ENCODE data around the gene TRPM3. TPM values are rescaled to one million over a fixed set of nuclear protein-coding genes. Genes with fewer than 3 reads are reported as not detected.

The TRPM3 gene
- total and polyA plus RNA-seq, 2 of the 13 experiments (the other 11 are each of a cell fraction or from before 2014, with no cell fraction given), result not detected

DNA sequence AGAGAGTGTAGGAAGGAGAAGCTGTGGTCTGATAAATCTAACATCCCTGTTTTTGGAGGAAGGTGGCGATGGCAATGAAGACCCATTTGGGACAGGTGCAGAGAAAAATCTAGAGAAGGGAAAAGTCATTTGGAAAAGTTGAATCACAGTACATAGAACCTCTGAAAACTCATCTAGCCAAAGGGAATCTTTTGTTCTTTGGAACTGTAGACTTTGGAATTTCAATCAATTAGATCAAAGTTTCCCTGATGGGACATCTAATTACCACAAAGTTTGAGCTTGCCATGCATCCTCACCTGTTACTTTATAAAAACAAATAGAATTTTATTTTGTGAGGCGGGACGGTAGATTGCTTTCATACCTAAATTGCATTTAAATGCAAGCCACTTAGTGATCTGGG, 294.9 kb downstream of the TRPM3 start (continued):
- TF ChIP-seq, protein P1, sequence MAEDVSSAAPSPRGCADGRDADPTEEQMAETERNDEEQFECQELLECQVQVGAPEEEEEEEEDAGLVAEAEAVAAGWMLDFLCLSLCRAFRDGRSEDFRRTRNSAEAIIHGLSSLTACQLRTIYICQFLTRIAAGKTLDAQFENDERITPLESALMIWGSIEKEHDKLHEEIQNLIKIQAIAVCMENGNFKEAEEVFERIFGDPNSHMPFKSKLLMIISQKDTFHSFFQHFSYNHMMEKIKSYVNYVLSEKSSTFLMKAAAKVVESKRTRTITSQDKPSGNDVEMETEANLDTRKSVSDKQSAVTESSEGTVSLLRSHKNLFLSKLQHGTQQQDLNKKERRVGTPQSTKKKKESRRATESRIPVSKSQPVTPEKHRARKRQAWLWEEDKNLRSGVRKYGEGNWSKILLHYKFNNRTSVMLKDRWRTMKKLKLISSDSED (CRISPR knock-in tag; IDR thresholded peaks at IDR 0.05), result no peak
- no peak for TF ChIP-seq PAF1 (CRISPR knock-in tag; IDR thresholded peaks at IDR 0.05)
- TF ChIP-seq, protein P2, sequence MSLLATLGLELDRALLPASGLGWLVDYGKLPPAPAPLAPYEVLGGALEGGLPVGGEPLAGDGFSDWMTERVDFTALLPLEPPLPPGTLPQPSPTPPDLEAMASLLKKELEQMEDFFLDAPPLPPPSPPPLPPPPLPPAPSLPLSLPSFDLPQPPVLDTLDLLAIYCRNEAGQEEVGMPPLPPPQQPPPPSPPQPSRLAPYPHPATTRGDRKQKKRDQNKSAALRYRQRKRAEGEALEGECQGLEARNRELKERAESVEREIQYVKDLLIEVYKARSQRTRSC (CRISPR knock-in tag; IDR thresholded peaks at IDR 0.05; ENCODE audit: low read depth), result no peak

DNA sequence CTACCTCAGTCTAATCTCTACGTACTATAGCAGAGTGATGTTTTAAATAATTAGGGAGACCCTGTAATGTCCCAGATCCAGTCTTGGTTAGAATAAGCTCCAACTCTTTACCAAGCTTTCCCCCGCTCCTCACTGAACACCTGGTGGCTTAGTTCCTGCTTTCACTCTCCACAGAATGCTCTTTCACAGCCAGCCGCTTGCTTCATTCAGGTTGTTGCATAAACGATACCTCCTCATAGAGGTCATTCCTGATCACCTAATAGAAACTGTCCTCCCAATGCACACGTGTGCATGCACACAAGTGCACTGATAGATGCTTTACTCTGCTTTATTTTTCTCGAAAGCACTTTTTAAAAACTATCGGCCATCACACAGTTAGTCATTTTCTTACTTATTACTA, 298.1 kb downstream of the TRPM3 start:
- FAIRE-seq, result no peak
- ATAC-seq, result no peak
- no peak for TF ChIP-seq ZNF530 (CRISPR knock-in tag; IDR thresholded peaks at IDR 0.05; ENCODE audit: low read depth)
- TF ChIP-seq ZSCAN29 (CRISPR knock-in tag; conservative IDR thresholded peaks at IDR 0.05), result no peak
- TF ChIP-seq CENPX (CRISPR knock-in tag; IDR thresholded peaks at IDR 0.05), result no peak
- TF ChIP-seq, protein P3, sequence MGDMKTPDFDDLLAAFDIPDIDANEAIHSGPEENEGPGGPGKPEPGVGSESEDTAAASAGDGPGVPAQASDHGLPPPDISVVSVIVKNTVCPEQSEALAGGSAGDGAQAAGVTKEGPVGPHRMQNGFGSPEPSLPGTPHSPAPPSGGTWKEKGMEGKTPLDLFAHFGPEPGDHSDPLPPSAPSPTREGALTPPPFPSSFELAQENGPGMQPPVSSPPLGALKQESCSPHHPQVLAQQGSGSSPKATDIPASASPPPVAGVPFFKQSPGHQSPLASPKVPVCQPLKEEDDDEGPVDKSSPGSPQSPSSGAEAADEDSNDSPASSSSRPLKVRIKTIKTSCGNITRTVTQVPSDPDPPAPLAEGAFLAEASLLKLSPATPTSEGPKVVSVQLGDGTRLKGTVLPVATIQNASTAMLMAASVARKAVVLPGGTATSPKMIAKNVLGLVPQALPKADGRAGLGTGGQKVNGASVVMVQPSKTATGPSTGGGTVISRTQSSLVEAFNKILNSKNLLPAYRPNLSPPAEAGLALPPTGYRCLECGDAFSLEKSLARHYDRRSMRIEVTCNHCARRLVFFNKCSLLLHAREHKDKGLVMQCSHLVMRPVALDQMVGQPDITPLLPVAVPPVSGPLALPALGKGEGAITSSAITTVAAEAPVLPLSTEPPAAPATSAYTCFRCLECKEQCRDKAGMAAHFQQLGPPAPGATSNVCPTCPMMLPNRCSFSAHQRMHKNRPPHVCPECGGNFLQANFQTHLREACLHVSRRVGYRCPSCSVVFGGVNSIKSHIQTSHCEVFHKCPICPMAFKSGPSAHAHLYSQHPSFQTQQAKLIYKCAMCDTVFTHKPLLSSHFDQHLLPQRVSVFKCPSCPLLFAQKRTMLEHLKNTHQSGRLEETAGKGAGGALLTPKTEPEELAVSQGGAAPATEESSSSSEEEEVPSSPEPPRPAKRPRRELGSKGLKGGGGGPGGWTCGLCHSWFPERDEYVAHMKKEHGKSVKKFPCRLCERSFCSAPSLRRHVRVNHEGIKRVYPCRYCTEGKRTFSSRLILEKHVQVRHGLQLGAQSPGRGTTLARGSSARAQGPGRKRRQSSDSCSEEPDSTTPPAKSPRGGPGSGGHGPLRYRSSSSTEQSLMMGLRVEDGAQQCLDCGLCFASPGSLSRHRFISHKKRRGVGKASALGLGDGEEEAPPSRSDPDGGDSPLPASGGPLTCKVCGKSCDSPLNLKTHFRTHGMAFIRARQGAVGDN (CRISPR knock-in tag; IDR thresholded peaks at IDR 0.05), result no peak
- TF ChIP-seq ZIK1 (CRISPR knock-in tag; IDR thresholded peaks at IDR 0.05; ENCODE audit: borderline replicate concordance, low read depth), result no peak
- TF ChIP-seq KDM4B (CRISPR knock-in tag; IDR thresholded peaks at IDR 0.05), result no peak
- TF ChIP-seq ATM (IDR thresholded peaks at IDR 0.05; ENCODE audit: borderline replicate concordance), result no peak
- TF ChIP-seq MYNN (CRISPR knock-in tag; IDR thresholded peaks at IDR 0.05; ENCODE audit: low read depth), result no peak
- TF ChIP-seq ATF2 (CRISPR knock-in tag; IDR thresholded peaks at IDR 0.05), result no peak
- TF ChIP-seq KLF12 (CRISPR knock-in tag; IDR thresholded peaks at IDR 0.05; ENCODE audit: borderline replicate concordance), result no peak
- no peak for TF ChIP-seq DR1 (CRISPR knock-in tag; IDR thresholded peaks at IDR 0.05)
- no peak for TF ChIP-seq SMAD9 (CRISPR knock-in tag; IDR thresholded peaks at IDR 0.05)

More for the DNA sequence above, 298.1 kb downstream of the TRPM3 start:
- DNase-seq (ENCODE audit: low spot score), result no peak
- 0 out of 5 replicates have a peak, but pooled peaks cover 0 to 4% of the 10 kb centered on the region in 2 experiments for H3K27me3 ChIP-seq (ENCODE audit: control insufficient read depth in 1 of 2, insufficient read depth in 2 of 2, low read length in 2 of 2)
- no peaks in the 10 kb centered on the region for H4K20me1 ChIP-seq (ENCODE audit: insufficient read depth, low read length)
- no peak overlapping the region for H3K4me3 ChIP-seq (replicated peaks in 1 of 3; ENCODE audit: insufficient read depth in 1 of 3, low read depth in 2 of 3, low read length in 3 of 3)
- no peaks in the 10 kb centered on the region for H3K79me2 ChIP-seq (ENCODE audit: insufficient read depth, low read length)
- BruUV-seq (replicated peaks), result no TSS peak
- WGBS (ENCODE audit: low lambda C conversion rate), result 46% methylated on average over 7 of the region's 7 CpGs
- intact Hi-C loops (cut with micrococcal nuclease; ENCODE audit: unreplicated experiment), result no loop called here
- H3K4me2 ChIP-seq (ENCODE audit: low read depth, low read length), result no peak overlapping the region
- H3K4me1 ChIP-seq (ENCODE audit: insufficient read depth, low read length), result no peaks in the 10 kb centered on the region
- H3K27ac ChIP-seq (ENCODE audit: extremely low read length, insufficient read depth, low read length), result no peak overlapping the region
- no peak overlapping the region for H2AFZ ChIP-seq (ENCODE audit: low read length)
- POLR2A ChIA-PET, result no interaction called here
- H3K9me3 ChIP-seq (ENCODE audit: low read length), result no peaks in the 10 kb centered on the region
- no peak overlapping the region for H3K9ac ChIP-seq (ENCODE audit: insufficient read depth, low read depth, low read length)
- in situ Hi-C loops (cut with HindIII; ENCODE audit: extremely low pct_ligation_motif_present, low pct_unique_long_range_greater_than_20kb), result no loop called here
- no peaks in the 10 kb centered on the region for H3K36me3 ChIP-seq (replicated peaks in 1 of 2; ENCODE audit: control insufficient read depth in 1 of 2, insufficient read depth in 2 of 2, low read length in 2 of 2)
- CTCF ChIA-PET (ENCODE audit: low intra/inter-chr PET ratio, low total read pairs), result no interaction called here

Measured in HepG2 (cell line).